Gastrocnemius medialis (tissue), 4 donors: Measurements from ENCODE around the gene ARHGAP19. TPM values are rescaled to one million over a fixed set of nuclear protein-coding genes. Genes with fewer than 3 reads are reported as not detected.

Experiments
- ATAC-seq, 2 donors: fragments of 150-250 bp; one replicate each; pipeline ENCODE4 v1.9.1; 2016
- DNase-seq, 2 donors: peaks; one replicate each; pipeline ENCODE4 v3.0.0-alpha.2; 2019
- H3K27ac ChIP-seq, 4 donors: fragments of 200-600 bp; sonication (generic); 1 replicate in 1 of 4; 2 replicates in 3 of 4; pipeline ENCODE4 v1.5.1; 2016 to 2018; ENCODE audit warnings: mild to moderate bottlenecking in 2 of 4, moderate library complexity in 1 of 4
- H3K27me3 ChIP-seq, 3 donors: fragments of 200-600 bp; sonication (generic) in 2 of 3; 1 replicate in 1 of 3; 2 replicates in 2 of 3; pipeline versions ENCODE4 v1.5.1 to v1.6.0; 2016 to 2019; ENCODE audit warnings: mild to moderate bottlenecking in 1 of 3, moderate library complexity in 1 of 3
- H3K36me3 ChIP-seq, 2 donors: fragments of 200-600 bp; sonication (generic) in 1 of 2; one replicate each; pipeline ENCODE4 v1.5.1; 2017 to 2018
- H3K4me1 ChIP-seq, 2 donors: fragments of 200-600 bp; sonication (generic) in 1 of 2; one replicate each; pipeline ENCODE4 v1.5.1; 2016 to 2017; ENCODE audit warnings: mild to moderate bottlenecking in 2 of 2
- H3K4me3 ChIP-seq, 4 donors: fragments of 200-600 bp; sonication (generic) in 3 of 4; 1 replicate in 1 of 4; 2 replicates in 3 of 4; pipeline ENCODE4 v1.5.1; 2016 to 2019; ENCODE audit warnings: mild to moderate bottlenecking in 2 of 4
- H3K9me3 ChIP-seq, 3 donors: fragments of 200-600 bp; sonication (generic) in 2 of 3; 1 replicate in 1 of 3; 2 replicates in 2 of 3; pipeline ENCODE4 v1.5.1; 2016 to 2019
- CTCF ChIP-seq, 5 experiments: fragments of 450-650 bp in 3 of 5; fragments of 200-600 bp in 2 of 5; sonication (generic) in 2 of 5; IDR thresholded peaks in 4 of 5; conservative IDR thresholded peaks in 1 of 5; 1 replicate in 4 of 5; 2 replicates in 1 of 5; pipeline ENCODE4 v1.5.1; 2016 to 2019; ENCODE audit warnings: antibody characterized with exemption in 5 of 5, mild to moderate bottlenecking in 3 of 5, moderate library complexity in 3 of 5
- POLR2A ChIP-seq, 2 donors: fragments of 450-650 bp; IDR thresholded peaks; one replicate each; pipeline ENCODE4 v1.6.1; 2017; ENCODE audit warnings: antibody characterized with exemption in 2 of 2, mild to moderate bottlenecking in 2 of 2, moderate library complexity in 2 of 2
- in situ Hi-C, 4 donors: fragments of 200-750 bp; cut with MboI; loops; one replicate each; pipeline versions ENCODE4 v1.15.0 to v1.8.0; 2017; ENCODE audit warnings: low sequenced_read_pairs in 4 of 4
- intact Hi-C: fragments of 100-400 bp; cut with DNase I; formaldehyde crosslinking; loops from one replicate; pipeline ENCODE4 v1.15.1; 2023; ENCODE audit warnings: low total_unique reads
- total RNA-seq, 4 donors: library from RNA; depleted of rRNA; stranded (reverse); fragments of >200 nt; gene quantifications; one replicate each; pipeline versions ENCODE4 v1.1.0 to v1.2.3, GENCODE V29; 2016

Gene ARHGAP19
- total RNA-seq, 4 donors from 2014 or later = 1.7 to 12.3 (median 2.4) TPM

- no peaks in the 10 kb centered on the region for H3K9me3 ChIP-seq
- no peak overlapping the region for H3K4me3 ChIP-seq
- in situ Hi-C loops = loop anchor here in 2 of 4 donors (5.0 to 10.0 kb wide), 2 partner anchors 45 to 47 kb away; no protein-coding TSS in a partner anchor
- intact Hi-C loops = loop anchor here (5.0 to 10.0 kb wide), 2 partner anchors 37 to 495 kb away; partner anchors contain the start of genes ARHGAP19 and LCOR
- no peaks in the 10 kb centered on the region for H3K36me3 ChIP-seq
- TF ChIP-seq POLR2A (IDR thresholded peaks at IDR 0.05) (no peak), CTCF (IDR thresholded peaks at IDR 0.05 in 4 of 5, conservative IDR thresholded peaks at IDR 0.05 in 1 of 5) (no peak)
- DNase-seq = no peak
- peaks cover 19 to 25% of the 10 kb centered on the region in 2 donors for H3K4me1 ChIP-seq
- no peak for ATAC-seq
- no peak overlapping the region for H3K27ac ChIP-seq
- H3K27me3 ChIP-seq = no peaks in the 10 kb centered on the region
Measured at GRCh38 chr10:97329766-97330165, 37.3 kb upstream of the ARHGAP19 start.

GRCh38 chr10:97328646-97329453 lies 36.4 kb upstream of the ARHGAP19 start:
- Histone ChIP-seq H3K9me3 (no peaks in the 10 kb centered on the region), H3K27me3 (no peaks in the 10 kb centered on the region), H3K4me3 (no peak overlapping the region), H3K27ac (no peak overlapping the region), H3K36me3 (no peaks in the 10 kb centered on the region), H3K4me1 (peaks cover 19 to 25% of the 10 kb centered on the region in 2 donors)
- no peak for ATAC-seq
- in situ Hi-C loops (loop anchor here in 1 of 4 donors (5.0 kb wide), 1 partner anchor 47 kb away; no protein-coding TSS in a partner anchor), intact Hi-C loops (no loop called here)
- DNase-seq = no peak
- TF ChIP-seq CTCF (IDR thresholded peaks at IDR 0.05 in 4 of 5, conservative IDR thresholded peaks at IDR 0.05 in 1 of 5) = no peak
- TF ChIP-seq POLR2A (IDR thresholded peaks at IDR 0.05) = no peak

DNA sequence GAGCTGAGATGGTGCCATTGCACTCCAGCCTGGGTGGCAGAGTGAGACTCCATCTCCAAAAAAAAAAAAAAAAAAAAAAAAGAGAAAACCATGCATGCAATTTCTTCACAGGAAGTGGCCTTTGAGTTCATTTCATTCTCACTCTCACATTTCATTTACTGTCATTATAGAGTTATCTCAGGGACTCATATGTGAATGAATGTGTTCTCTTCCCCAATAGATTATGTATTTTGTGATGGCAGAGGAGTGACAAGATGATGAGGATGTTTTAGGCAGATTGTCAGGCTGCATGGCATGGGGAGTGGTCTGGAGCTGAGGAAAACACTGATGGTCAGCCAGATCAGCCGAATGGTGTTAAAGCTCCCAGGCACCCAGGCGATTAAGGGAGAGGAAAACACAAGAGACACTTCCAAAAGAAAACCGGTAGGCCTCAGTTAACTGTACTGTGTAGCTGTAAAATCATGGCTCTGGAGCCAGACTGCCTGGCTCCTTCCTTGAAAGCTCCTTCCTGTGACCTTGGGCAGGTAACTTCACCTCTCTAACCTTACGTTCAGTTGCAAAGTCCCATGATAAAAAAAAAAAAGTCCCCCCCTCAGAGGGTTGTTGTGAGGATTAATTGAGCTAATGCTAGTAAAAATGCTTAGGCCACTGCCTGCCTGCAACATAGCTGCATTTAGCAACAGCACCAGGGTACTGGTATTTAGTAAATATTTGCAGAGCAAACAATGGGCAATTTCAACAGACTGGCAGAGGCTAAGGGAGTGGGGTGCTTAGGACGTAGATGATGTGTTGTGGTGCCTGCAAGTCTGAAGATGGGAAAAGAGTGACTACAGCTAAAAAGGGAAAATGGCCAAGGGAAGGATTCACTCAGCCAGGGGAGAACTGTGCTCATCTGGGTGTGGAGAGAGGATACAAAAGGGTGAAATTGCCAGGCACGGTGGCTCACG lies 35.2 kb upstream of the ARHGAP19 start:
- Histone ChIP-seq H3K36me3 (no peaks in the 10 kb centered on the region), H3K4me3 (no peak overlapping the region), H3K27ac (no peak overlapping the region), H3K27me3 (no peaks in the 10 kb centered on the region), H3K4me1 (peaks cover 16 to 18% of the 10 kb centered on the region in 2 donors), H3K9me3 (no peaks in the 10 kb centered on the region)
- intact Hi-C loops (no loop called here), in situ Hi-C loops (loop anchor here in 1 of 4 donors (5.0 kb wide), 1 partner anchor 45 kb away; no protein-coding TSS in a partner anchor)
- DNase-seq (no peak), ATAC-seq (no peak)
- TF ChIP-seq POLR2A (IDR thresholded peaks at IDR 0.05) = no peak
- TF ChIP-seq CTCF (IDR thresholded peaks at IDR 0.05 in 4 of 5, conservative IDR thresholded peaks at IDR 0.05 in 1 of 5) = no peak

DNA sequence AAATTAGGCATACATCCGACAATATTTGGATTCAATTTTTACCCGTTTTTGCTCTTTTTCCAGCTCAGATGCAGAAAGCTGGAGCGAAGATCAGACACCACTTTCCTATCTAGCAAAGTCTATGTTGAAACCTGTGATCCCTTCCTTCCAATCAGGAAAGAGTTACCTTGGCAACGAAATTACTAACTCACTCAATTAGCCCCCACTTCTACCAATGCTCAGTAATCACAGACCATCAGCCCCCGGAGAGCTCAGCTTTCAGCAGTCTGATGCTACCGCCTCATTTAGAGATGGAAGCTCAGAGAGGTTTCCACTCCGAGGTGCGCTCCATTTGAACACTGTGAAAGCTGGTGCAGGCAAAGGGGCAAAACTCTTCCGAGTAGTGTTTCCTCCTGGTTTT lies 33.3 kb upstream of the ARHGAP19 start:
- Histone ChIP-seq H3K4me3 (no peak overlapping the region), H3K4me1 (peaks cover 14% of the 10 kb centered on the region in 2 donors), H3K36me3 (no peaks in the 10 kb centered on the region), H3K27me3 (no peaks in the 10 kb centered on the region), H3K9me3 (no peaks in the 10 kb centered on the region), H3K27ac (no peak overlapping the region)
- DNase-seq (no peak), ATAC-seq (no peak)
- in situ Hi-C loops (loop anchor here in 1 of 4 donors (5.0 kb wide), 1 partner anchor 43 kb away; no protein-coding TSS in a partner anchor), intact Hi-C loops (no loop called here)
- TF ChIP-seq POLR2A (IDR thresholded peaks at IDR 0.05) (no peak), CTCF (IDR thresholded peaks at IDR 0.05 in 4 of 5, conservative IDR thresholded peaks at IDR 0.05 in 1 of 5) (no peak)
